ENCODE data around the gene ITPR1. TPM values are rescaled to one million over a fixed set of nuclear protein-coding genes. Genes with fewer than 3 reads are reported as not detected.

The ITPR1 gene
- total and polyA plus RNA-seq, 2 experiments from 2014 or later = 6.8 to 21.0 TPM

DNA sequence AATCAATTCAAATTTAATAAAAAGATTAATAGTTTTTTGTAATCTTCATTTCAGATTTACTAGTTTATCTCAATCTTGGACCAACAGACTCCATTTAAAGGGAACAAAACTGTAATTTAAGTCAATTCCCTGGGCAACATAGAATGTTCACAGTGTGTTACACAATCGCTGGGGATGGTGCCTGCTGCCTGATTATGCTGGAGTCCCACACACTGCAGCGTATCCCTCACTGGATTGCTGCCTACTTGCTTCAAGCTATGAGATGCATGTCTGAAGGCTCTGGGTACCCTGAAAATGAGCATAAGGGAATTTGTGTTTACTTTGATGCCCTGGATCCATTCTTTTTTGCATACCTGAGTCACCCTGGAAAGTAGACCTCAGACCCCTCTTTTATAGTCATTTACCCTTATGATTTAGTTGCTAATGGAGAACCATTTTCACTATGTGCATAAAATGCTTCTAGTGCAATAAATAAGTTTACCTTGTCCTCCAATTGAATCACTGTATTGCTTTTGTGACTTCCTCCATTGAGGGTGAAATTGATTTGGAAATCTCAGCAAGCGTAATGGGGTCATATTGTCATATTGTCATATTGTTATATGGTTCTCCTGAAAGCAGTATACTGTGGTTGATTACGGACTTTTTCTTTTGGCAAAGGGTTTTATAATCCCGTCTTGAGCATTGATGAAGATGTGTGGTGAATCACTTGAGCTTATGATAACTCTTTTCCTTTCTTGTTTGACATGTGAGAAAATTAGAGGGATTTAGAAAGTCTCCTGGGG lies 35.9 kb downstream of the ITPR1 start:
- TF ChIP-seq EZH2phosphoT487 (IDR thresholded peaks at IDR 0.05; ENCODE audit: unreplicated experiment) = no peak
- no peak overlapping the region for H3K27ac Mint-ChIP-seq
- ATAC-seq (no peak), DNase-seq (ENCODE audit: low spot score) (no peak)
- Histone ChIP-seq H3K79me2 (replicated peaks; ENCODE audit: insufficient read depth) (no peaks in the 10 kb centered on the region), H3K27me3 (ENCODE audit: insufficient read depth) (no peaks in the 10 kb centered on the region), H3K4me2 (no peak overlapping the region), H3K27ac (ENCODE audit: low read depth) (no peak overlapping the region), H2AFZ (no peak overlapping the region), H4K20me1 (replicated peaks; ENCODE audit: insufficient read depth) (no peaks in the 10 kb centered on the region), H3K9me2 (ENCODE audit: insufficient read depth) (no peaks in the 10 kb centered on the region), H3K36me3 (ENCODE audit: insufficient read depth) (no peaks in the 10 kb centered on the region), H3K4me1 (ENCODE audit: insufficient read depth) (peaks cover 14% of the 10 kb centered on the region), H3K4me3 (no peak overlapping the region), H3F3A (replicated peaks; ENCODE audit: low read depth) (no peaks in the 10 kb centered on the region)
- H3K9me3 Mint-ChIP-seq = no peaks in the 10 kb centered on the region
- no peaks in the 10 kb centered on the region for H3K36me3 Mint-ChIP-seq (ENCODE audit: low read depth)
- H3K4me3 Mint-ChIP-seq = no peak overlapping the region
- H3K4me1 Mint-ChIP-seq = peaks cover 17% of the 10 kb centered on the region
- H3K27me3 Mint-ChIP-seq (ENCODE audit: insufficient read depth, low read depth, poor library complexity) = peaks cover 6% of the 10 kb centered on the region

- H3K4me1 ChIP-seq (ENCODE audit: insufficient read depth) = peaks cover 14% of the 10 kb centered on the region
- DNase-seq (ENCODE audit: low spot score) (no peak), ATAC-seq (no peak)
- TF ChIP-seq EZH2phosphoT487 (IDR thresholded peaks at IDR 0.05; ENCODE audit: unreplicated experiment) (no peak), ZNF331 (CRISPR knock-in tag; IDR thresholded peaks at IDR 0.05; ENCODE audit: low read depth) (no peak), CREB1 (CRISPR knock-in tag; IDR thresholded peaks at IDR 0.05; ENCODE audit: low read depth) (no peak), JUNB (IDR thresholded peaks at IDR 0.05; ENCODE audit: unreplicated experiment) (no peak), NANOG (IDR thresholded peaks at IDR 0.05; ENCODE audit: borderline replicate concordance) (no peak), POLR2AphosphoS5 (IDR thresholded peaks at IDR 0.05; ENCODE audit: low read depth) (no peak), ETS1 (IDR thresholded peaks at IDR 0.05) (no peak)
- no peaks in the 10 kb centered on the region for H3K9me2 ChIP-seq (ENCODE audit: insufficient read depth)
- H4K20me1 ChIP-seq (replicated peaks; ENCODE audit: insufficient read depth) = no peaks in the 10 kb centered on the region
- H3K27me3 ChIP-seq (ENCODE audit: insufficient read depth) = no peaks in the 10 kb centered on the region
- H3K4me3 Mint-ChIP-seq = no peak overlapping the region
- peaks cover 20% of the 10 kb centered on the region for H3K4me1 Mint-ChIP-seq
- H3K36me3 Mint-ChIP-seq (ENCODE audit: low read depth) = no peaks in the 10 kb centered on the region
- H3K36me3 ChIP-seq (ENCODE audit: insufficient read depth) = no peaks in the 10 kb centered on the region
- no peak overlapping the region for H3K4me2 ChIP-seq
- peaks cover 9% of the 10 kb centered on the region for H3K27me3 Mint-ChIP-seq (ENCODE audit: insufficient read depth, low read depth, poor library complexity)
- no peak overlapping the region for H2AFZ ChIP-seq
- H3K9me3 Mint-ChIP-seq = no peaks in the 10 kb centered on the region
- no peak overlapping the region for H3K4me3 ChIP-seq
- no peak overlapping the region for H3K27ac Mint-ChIP-seq
- H3F3A ChIP-seq (replicated peaks; ENCODE audit: low read depth) = no peaks in the 10 kb centered on the region
- H3K79me2 ChIP-seq (replicated peaks; ENCODE audit: insufficient read depth) = no peaks in the 10 kb centered on the region
- no peak overlapping the region for H3K27ac ChIP-seq (ENCODE audit: low read depth)
Observed at GRCh38 chr3:4529876-4530588, 36.9 kb downstream of the ITPR1 start.

DNA sequence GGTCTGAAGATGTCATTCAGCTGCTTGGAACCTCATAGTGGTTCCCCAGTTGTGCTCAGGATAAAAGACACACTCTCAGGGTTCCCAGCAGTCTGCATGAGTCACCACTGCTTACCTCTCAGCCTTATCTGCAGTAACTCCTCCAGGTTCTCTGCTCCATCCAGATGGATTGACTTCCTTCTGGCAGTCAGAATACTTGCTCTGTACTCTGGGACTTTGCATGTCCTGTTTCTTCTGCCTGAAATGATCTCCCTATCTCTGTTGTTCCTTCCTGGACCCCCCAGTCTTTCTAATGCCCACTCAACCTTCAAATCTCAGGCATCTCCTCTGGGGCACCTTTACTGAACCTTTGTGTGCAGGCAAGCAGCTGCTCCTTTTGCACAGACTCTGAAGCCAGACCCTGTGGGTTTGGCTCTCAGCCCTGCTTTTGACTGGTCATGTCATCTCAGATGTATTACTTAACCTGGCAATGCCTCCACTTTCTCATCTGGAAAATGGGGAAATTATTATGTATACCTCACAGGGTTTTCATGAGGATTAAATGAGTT lies 38.4 kb downstream of the ITPR1 start:
- Mint-ChIP-seq H3K27ac (no peak overlapping the region), H3K4me3 (no peak overlapping the region), H3K9me3 (no peaks in the 10 kb centered on the region), H3K36me3 (ENCODE audit: low read depth) (no peaks in the 10 kb centered on the region), H3K27me3 (ENCODE audit: insufficient read depth, low read depth, poor library complexity) (peaks cover 9% of the 10 kb centered on the region), H3K4me1 (peaks cover 20% of the 10 kb centered on the region)
- no peak for DNase-seq (ENCODE audit: low spot score)
- Histone ChIP-seq H3K36me3 (ENCODE audit: insufficient read depth) (no peaks in the 10 kb centered on the region), H3K79me2 (replicated peaks; ENCODE audit: insufficient read depth) (no peaks in the 10 kb centered on the region), H3K4me2 (no peak overlapping the region), H3K27me3 (ENCODE audit: insufficient read depth) (no peaks in the 10 kb centered on the region), H3K27ac (ENCODE audit: low read depth) (no peak overlapping the region), H2AFZ (no peak overlapping the region), H4K20me1 (replicated peaks; ENCODE audit: insufficient read depth) (no peaks in the 10 kb centered on the region), H3F3A (replicated peaks; ENCODE audit: low read depth) (no peaks in the 10 kb centered on the region), H3K4me3 (no peak overlapping the region), H3K4me1 (ENCODE audit: insufficient read depth) (peaks cover 14% of the 10 kb centered on the region), H3K9me2 (ENCODE audit: insufficient read depth) (no peaks in the 10 kb centered on the region)
- ATAC-seq = no peak
- TF ChIP-seq STAT1 (IDR thresholded peaks at IDR 0.05; ENCODE audit: unreplicated experiment) (no peak), CTCF (conservative IDR thresholded peaks at IDR 0.05; ENCODE audit: low read depth in 2 of 2) (no peak), ETS1 (IDR thresholded peaks at IDR 0.05) (no peak), EZH2phosphoT487 (IDR thresholded peaks at IDR 0.05; ENCODE audit: unreplicated experiment) (no peak), NANOG (IDR thresholded peaks at IDR 0.05; ENCODE audit: borderline replicate concordance) (no peak), CREB1 (CRISPR knock-in tag; IDR thresholded peaks at IDR 0.05; ENCODE audit: low read depth) (no peak), POLR2AphosphoS5 (IDR thresholded peaks at IDR 0.05; ENCODE audit: low read depth) (no peak), ZNF331 (CRISPR knock-in tag; IDR thresholded peaks at IDR 0.05; ENCODE audit: low read depth) (no peak), EZH2 (IDR thresholded peaks at IDR 0.05; ENCODE audit: low read depth, unreplicated experiment) (no peak)

Data from GM23338 (cell line).